Ectodermal cell (in vitro differentiated cells): ENCODE measurements around the gene KIR2DL3.
"Not testable (repeated sequence)": the region's sequence is repeated elsewhere in the genome, so short reads cannot be mapped to it uniquely, and the experiment has no call there.

Source experiments
- H3K27ac ChIP-seq: 2 replicates; pipeline ENCODE4 v1.7.0; 2013; ENCODE audit warnings: mild to moderate bottlenecking, low read depth, low read length; ENCODE audit not compliant: insufficient read depth, poor library complexity, severe bottlenecking
- H3K27me3 ChIP-seq: 2 replicates; pipeline ENCODE4 v1.7.0; 2013; ENCODE audit warnings: mild to moderate bottlenecking, low read length; ENCODE audit not compliant: insufficient read depth, control insufficient read depth, poor library complexity, severe bottlenecking
- H3K36me3 ChIP-seq: one replicate; pipeline ENCODE4 v1.7.0; 2013; ENCODE audit warnings: low read length; ENCODE audit not compliant: control insufficient read depth, insufficient read depth
- H3K4me1 ChIP-seq: one replicate; pipeline ENCODE4 v1.7.0; 2013; ENCODE audit warnings: low read length; ENCODE audit not compliant: control insufficient read depth, insufficient read depth
- H3K4me3 ChIP-seq: 2 replicates; pipeline ENCODE4 v1.7.0; 2013; ENCODE audit warnings: low read depth, low read length, control low read depth; ENCODE audit not compliant: insufficient read depth
- H3K9me3 ChIP-seq: 2 replicates; pipeline ENCODE4 v1.7.0; 2013; ENCODE audit warnings: mild to moderate bottlenecking, low read length, moderate library complexity; ENCODE audit not compliant: control insufficient read depth
- WGBS, 2 experiments: methylation state at CpG; one replicate each; pipeline ENCODE4 v1.1.7; 2013; ENCODE audit warnings: missing lambda C conversion rate in 2 of 2; 5-methylcytosine and 5-hydroxymethylcytosine counted together

KIR2DL3 gene

GRCh38 chr19:54739587-54740497 lies 1.5 kb downstream of the KIR2DL3 start:
- Histone ChIP-seq H3K9me3 (peaks cover 7% of the 10 kb centered on the region), H3K27ac (no peak overlapping the region), H3K4me1 (no peaks in the 10 kb centered on the region), H3K27me3 (no peaks in the 10 kb centered on the region), H3K36me3 (no peaks in the 10 kb centered on the region), H3K4me3 (no peak overlapping the region)
- WGBS, 2 experiments: 65 to 67% methylated on average over 13 of the region's 13 CpGs

- not testable (repeated sequence) for H3K27me3 ChIP-seq, H3K27ac ChIP-seq, H3K4me3 ChIP-seq, H3K4me1 ChIP-seq, H3K36me3 ChIP-seq, H3K9me3 ChIP-seq
- WGBS, 2 experiments: 64% methylated on average over 5 of the region's 5 CpGs
Measured at GRCh38 chr19:54741950-54742349, 3.6 kb downstream of the KIR2DL3 start.

- H3K4me3 ChIP-seq, H3K36me3 ChIP-seq, H3K4me1 ChIP-seq, H3K9me3 ChIP-seq, H3K27ac ChIP-seq, H3K27me3 ChIP-seq: not testable (repeated sequence)
- 59 to 68% methylated on average over 5 of the region's 5 CpGs for WGBS, 2 experiments
Measured at GRCh38 chr19:54744080-54744479, 5.8 kb downstream of the KIR2DL3 start.

GRCh38 chr19:54747614-54748322 lies 9.5 kb downstream of the KIR2DL3 start:
- H3K27ac ChIP-seq, H3K27me3 ChIP-seq, H3K9me3 ChIP-seq, H3K4me3 ChIP-seq, H3K36me3 ChIP-seq, H3K4me1 ChIP-seq: not testable (repeated sequence)
- 78 to 86% methylated on average over 7 of the region's 9 CpGs for WGBS, 2 experiments

GRCh38 chr19:54750276-54750675 lies 12.0 kb downstream of the KIR2DL3 start:
- H3K36me3 ChIP-seq, H3K4me1 ChIP-seq, H3K4me3 ChIP-seq, H3K27me3 ChIP-seq, H3K27ac ChIP-seq, H3K9me3 ChIP-seq: not testable (repeated sequence)
- 42 to 47% methylated on average over 6 of the region's 6 CpGs for whole genome bisulfite sequencing, 2 experiments

- H3K36me3 ChIP-seq, H3K27ac ChIP-seq, H3K4me3 ChIP-seq, H3K4me1 ChIP-seq, H3K27me3 ChIP-seq, H3K9me3 ChIP-seq: not testable (repeated sequence)
- 65 to 71% methylated on average over 11 of the region's 12 CpGs for WGBS, 2 experiments
Measured at GRCh38 chr19:54756204-54757110, 18.1 kb downstream of the KIR2DL3 start.

- H3K9me3 ChIP-seq, H3K36me3 ChIP-seq, H3K4me1 ChIP-seq, H3K27me3 ChIP-seq, H3K4me3 ChIP-seq, H3K27ac ChIP-seq: not testable (repeated sequence)
- WGBS, 2 experiments: 54 to 59% methylated on average over 6 of the region's 6 CpGs
Measured at GRCh38 chr19:54758577-54758976, 20.3 kb downstream of the KIR2DL3 start.

GRCh38 chr19:54764219-54764618 lies 25.9 kb downstream of the KIR2DL3 start:
- H3K4me3 ChIP-seq, H3K27ac ChIP-seq, H3K4me1 ChIP-seq, H3K36me3 ChIP-seq, H3K27me3 ChIP-seq, H3K9me3 ChIP-seq: not testable (repeated sequence)
- 68 to 71% methylated on average over 7 to 8 of the region's 8 CpGs for WGBS, 2 experiments

GRCh38 chr19:54766464-54766863 lies 28.2 kb downstream of the KIR2DL3 start:
- not testable (repeated sequence) for H3K36me3 ChIP-seq, H3K4me1 ChIP-seq, H3K27me3 ChIP-seq, H3K9me3 ChIP-seq, H3K4me3 ChIP-seq, H3K27ac ChIP-seq
- WGBS, 2 experiments: 62 to 82% methylated on average over 2 to 3 of the region's 4 CpGs

GRCh38 chr19:54769646-54770045 lies 31.3 kb downstream of the KIR2DL3 start, which contains the start of gene KIR2DL1:
Gene KIR2DL1, plus strand, starts transcription at chr19:54769793. Its CDS starts 58 bp downstream, at chr19:54769851.
- not testable (repeated sequence) for H3K4me3 ChIP-seq, H3K27me3 ChIP-seq, H3K4me1 ChIP-seq, H3K9me3 ChIP-seq, H3K27ac ChIP-seq, H3K36me3 ChIP-seq
- WGBS, 2 experiments: 85 to 95% methylated on average over 15 of the region's 15 CpGs
